Liver (tissue), 3 donors: ENCODE data around the gene CA6.

Experiments
- CTCF ChIP-seq: fragments of 150-350 bp; IDR thresholded peaks from 2 replicates; pipeline ENCODE4 v1.5.1; 2017; ENCODE audit warnings: improper control_type of control experiment, low read depth, low read length; ENCODE audit not compliant: missing input control
- HNF4A ChIP-seq, 2 donors: conservative IDR thresholded peaks; 2 replicates each; pipeline ENCODE4 v1.6.1; 2016; ENCODE audit warnings: antibody characterized with exemption in 2 of 2, mild to moderate bottlenecking in 2 of 2
- RAD21 ChIP-seq, 2 donors: IDR thresholded peaks; 2 replicates each; pipeline ENCODE4 v1.6.1; 2016; ENCODE audit warnings: antibody characterized with exemption in 2 of 2, mild to moderate bottlenecking in 2 of 2
- REST ChIP-seq: IDR thresholded peaks from 2 replicates; pipeline ENCODE4 v1.6.1; 2016; ENCODE audit warnings: antibody characterized with exemption, mild to moderate bottlenecking
- RXRA ChIP-seq, 2 donors: IDR thresholded peaks; 2 replicates each; pipeline ENCODE4 v1.6.1; 2017 to 2018; ENCODE audit warnings: antibody characterized with exemption in 2 of 2, mild to moderate bottlenecking in 1 of 2
- donor health status: healthy.
- donor health status: healthy.

- TF ChIP-seq CTCF (no peak), HNF4A (conservative IDR thresholded peaks at IDR 0.05) (no peak), RXRA (IDR thresholded peaks at IDR 0.05) (no peak), REST (no peak), RAD21 (IDR thresholded peaks at IDR 0.05) (no peak)
These were observed 68.2 kb downstream of the CA6 start for GRCh38 chr1:9013819-9014218.
